Stimulated activated CD8-positive, alpha-beta memory T cell treated with anti-CD3 and anti-CD28 coated beads, Interleukin-12 subunit alpha, Interleukin-12 subunit beta, amount 100 ng/mL, for 1 hour (primary cell): ENCODE results near the gene SEPTIN6.

ENCODE experiments used
- DNase-seq: peaks from one replicate; pipeline ENCODE4 v3.0.0-alpha.2; 2020; ENCODE audit warnings: low read depth

The SEPTIN6 gene

GRCh38 chrX:119648421-119648775, 44.6 kb downstream of the SEPTIN6 start:
- no peak for DNase-seq

- no peak for DNase-seq
Observed at GRCh38 chrX:119647552-119648420, 45.2 kb downstream of the SEPTIN6 start.

GRCh38 chrX:119647089-119647488, 45.9 kb downstream of the SEPTIN6 start:
- DNase-seq: no peak

- no peak for DNase-seq
Observed at GRCh38 chrX:119646515-119646914, 46.5 kb downstream of the SEPTIN6 start.

- no peak for DNase-seq
Observed at GRCh38 chrX:119643696-119644095, 49.3 kb downstream of the SEPTIN6 start.
